ENCODE data around the gene AGL. TPM values are rescaled to one million over a fixed set of nuclear protein-coding genes. Genes with fewer than 3 reads are reported as not detected.
"Not testable (repeated sequence)": the region's sequence is repeated elsewhere in the genome, so short reads cannot be mapped to it uniquely, and the experiment has no call there.

Gene AGL
- total and polyA plus RNA-seq, 2 of the 8 experiments (the other 6 are each of a cell fraction or from before 2014, with no cell fraction given) = 2.7 to 19.2 TPM

DNA sequence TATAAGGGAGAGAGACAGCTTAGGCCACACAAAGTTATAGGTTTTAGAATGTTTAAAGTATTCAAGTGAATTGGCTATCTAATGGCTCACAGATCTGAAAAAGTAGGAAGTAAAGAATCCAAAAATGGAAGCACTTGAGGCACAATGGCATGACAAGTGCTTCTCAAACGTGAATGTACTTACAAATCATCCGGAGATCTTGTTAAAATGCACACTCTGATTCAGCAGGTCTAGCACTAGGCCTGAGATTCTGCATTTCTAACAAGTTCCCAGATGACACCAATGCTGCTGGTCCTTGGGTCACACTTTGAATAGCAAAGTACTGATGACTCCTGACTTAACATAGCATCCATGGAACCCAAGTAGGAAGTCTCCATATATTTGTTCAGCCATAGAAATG, 20.9 kb upstream of the AGL start (continued):
- TF ChIP-seq SAP30 (IDR thresholded peaks at IDR 0.05; ENCODE audit: insufficient read depth, insufficient replicate concordance, low read length) = no peak
- TF ChIP-seq, protein P1, sequence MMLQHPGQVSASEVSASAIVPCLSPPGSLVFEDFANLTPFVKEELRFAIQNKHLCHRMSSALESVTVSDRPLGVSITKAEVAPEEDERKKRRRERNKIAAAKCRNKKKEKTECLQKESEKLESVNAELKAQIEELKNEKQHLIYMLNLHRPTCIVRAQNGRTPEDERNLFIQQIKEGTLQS (IDR thresholded peaks at IDR 0.05; ENCODE audit: insufficient read depth, low read depth, low read length) = no peak
- no peak for TF ChIP-seq CBX8 (IDR thresholded peaks at IDR 0.05; ENCODE audit: borderline replicate concordance, low read depth, low read length)

DNA sequence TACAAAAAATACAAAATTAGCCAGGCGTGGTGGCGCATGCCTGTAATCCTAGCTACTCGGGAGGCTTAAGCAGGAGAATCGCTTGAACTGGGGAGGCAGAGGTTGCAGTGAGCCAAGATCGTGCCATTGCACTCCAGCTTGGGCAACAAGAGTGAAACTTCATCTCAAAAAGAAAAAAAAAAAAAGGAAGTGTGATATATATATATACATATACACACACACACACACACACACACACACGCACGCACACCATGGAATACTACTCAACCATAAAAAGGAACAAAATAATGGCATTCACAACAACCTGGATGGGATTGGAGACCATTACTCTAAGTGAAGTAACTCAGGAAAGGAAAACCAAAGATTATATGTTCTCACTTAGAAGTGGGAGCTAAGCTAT, 16.2 kb upstream of the AGL start:
- DNase-seq (ENCODE audit: low read depth in 1 of 2, low spot score in 2 of 2); H4K91ac ChIP-seq (replicated peaks; ENCODE audit: insufficient read length, low read length); H2AFZ ChIP-seq (ENCODE audit: low read length); H3K14ac ChIP-seq (ENCODE audit: insufficient read length); H3K79me1 ChIP-seq (ENCODE audit: low read depth, low read length); H3K23ac ChIP-seq (ENCODE audit: insufficient read length); H2BK15ac ChIP-seq (ENCODE audit: low read length); H2BK12ac ChIP-seq (ENCODE audit: low read depth, low read length); H2BK20ac ChIP-seq (ENCODE audit: low read length); H3K36me3 ChIP-seq (ENCODE audit: control insufficient read depth in 2 of 4, insufficient read depth in 4 of 4, low read length in 3 of 4); H3K4ac ChIP-seq (replicated peaks; ENCODE audit: insufficient read length, low read depth, low read length); H3K4me3 ChIP-seq (ENCODE audit: extremely low read depth in 1 of 4, insufficient read depth in 2 of 4, low read depth in 3 of 4, low read length in 4 of 4); H2BK5ac ChIP-seq (ENCODE audit: low read depth, low read length); H4K20me1 ChIP-seq (replicated peaks in 1 of 2; ENCODE audit: control insufficient read depth in 1 of 2, insufficient read depth in 2 of 2, low read length in 2 of 2); H2BK120ac ChIP-seq (replicated peaks; ENCODE audit: low read depth, low read length); CTCF ChIA-PET (ENCODE audit: partially characterized antibody); H3K4me1 ChIP-seq (replicated peaks in 1 of 4; ENCODE audit: control insufficient read depth in 3 of 4, insufficient read depth in 4 of 4, low read length in 3 of 4); H4K8ac ChIP-seq (ENCODE audit: extremely low read depth, insufficient read depth, low read length); H3K79me2 ChIP-seq (ENCODE audit: control insufficient read depth in 1 of 2, insufficient read depth in 2 of 2, low read length in 2 of 2); H3K9me3 ChIP-seq (ENCODE audit: insufficient read depth in 2 of 2, low read depth in 1 of 2, low read length in 1 of 2); FAIRE-seq; H3K56ac ChIP-seq (replicated peaks; ENCODE audit: insufficient read length, low read depth, low read length); H4K5ac ChIP-seq (ENCODE audit: insufficient read length, low read depth, low read length); H3K27ac ChIP-seq (ENCODE audit: low read depth, low read length); H3K4me2 ChIP-seq (ENCODE audit: insufficient read depth in 1 of 2, low read depth in 2 of 2, low read length in 2 of 2); H3K27me3 ChIP-seq (replicated peaks in 1 of 4; ENCODE audit: control insufficient read depth in 3 of 4, extremely low read depth in 1 of 4, insufficient read depth in 3 of 4, low read length in 3 of 4); H3K23me2 ChIP-seq (ENCODE audit: low read depth, low read length); H3K9ac ChIP-seq (replicated peaks in 1 of 4; ENCODE audit: extremely low read depth in 1 of 4, low read depth in 3 of 4, low read length in 3 of 4); H3K18ac ChIP-seq (ENCODE audit: extremely low read depth, low read length); H2AK5ac ChIP-seq (ENCODE audit: low read depth, low read length): not testable (repeated sequence)
- 90% methylated on average over 6 of the region's 7 CpGs; no CpG with 5 or more reads in 1 of the 2 experiments for WGBS, 2 experiments (ENCODE audit: extremely low coverage in 1 of 2, insufficient coverage in 1 of 2, insufficient read length in 1 of 2, insufficient replicate concordance in 2 of 2, low coverage in 1 of 2, low lambda C conversion rate in 2 of 2, missing lambda C conversion rate in 1 of 2)
- POLR2A ChIA-PET (ENCODE audit: partially characterized antibody) = interaction anchor here (0.6 kb wide), 1 partner anchor 96 kb away, joined by 3 read pairs; no protein-coding TSS in a partner anchor
